ENCODE measurements around the gene ADCY4. TPM values are rescaled to one million over a fixed set of nuclear protein-coding genes. Genes with fewer than 3 reads are reported as not detected.

The ADCY4 gene
- total RNA-seq, 1 experiment from 2014 or later = 3.4 TPM

DNA sequence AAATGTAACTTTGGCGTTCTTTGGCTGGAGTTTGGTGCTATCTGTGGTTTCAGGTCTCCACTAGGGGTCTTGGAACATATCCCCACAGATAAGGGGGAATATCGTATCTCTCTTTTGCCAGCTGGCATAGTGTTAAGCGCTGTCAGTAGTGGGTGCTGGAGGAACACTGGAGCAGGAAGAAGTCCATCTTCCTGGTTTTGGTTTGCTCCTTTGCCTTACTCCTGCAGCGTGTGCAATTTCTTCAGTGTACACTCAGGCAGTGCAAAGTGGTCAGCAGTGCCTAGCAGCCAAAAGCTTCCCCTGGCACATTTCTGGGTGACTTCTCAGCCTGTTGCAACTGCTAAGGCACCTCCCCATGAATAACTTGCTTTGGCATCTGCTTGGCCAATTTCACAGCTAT lies 16.6 kb upstream of the ADCY4 start:
- CTCF ChIA-PET = interaction anchor here (1.1 kb wide), 1 partner anchor 80 kb away, joined by 3 read pairs; no protein-coding TSS in a partner anchor
- Mint-ChIP-seq H3K9me3 (ENCODE audit: low read depth, unreplicated experiment) (no peaks in the 10 kb centered on the region), H3K36me3 (ENCODE audit: insufficient read depth, unreplicated experiment) (no peaks in the 10 kb centered on the region), H3K4me1 (ENCODE audit: low read depth, unreplicated experiment) (peaks cover 20% of the 10 kb centered on the region), H3K27ac (ENCODE audit: unreplicated experiment) (no peak overlapping the region), H3K4me3 (ENCODE audit: low read depth, unreplicated experiment) (no peak overlapping the region), H3K27me3 (ENCODE audit: unreplicated experiment) (peaks cover 21% of the 10 kb centered on the region)
- intact Hi-C loops (cut with micrococcal nuclease; ENCODE audit: unreplicated experiment) = no loop called here
- no peak for DNase-seq
- no TSS peak for BruUV-seq (replicated peaks)
- TF ChIP-seq, protein P1, sequence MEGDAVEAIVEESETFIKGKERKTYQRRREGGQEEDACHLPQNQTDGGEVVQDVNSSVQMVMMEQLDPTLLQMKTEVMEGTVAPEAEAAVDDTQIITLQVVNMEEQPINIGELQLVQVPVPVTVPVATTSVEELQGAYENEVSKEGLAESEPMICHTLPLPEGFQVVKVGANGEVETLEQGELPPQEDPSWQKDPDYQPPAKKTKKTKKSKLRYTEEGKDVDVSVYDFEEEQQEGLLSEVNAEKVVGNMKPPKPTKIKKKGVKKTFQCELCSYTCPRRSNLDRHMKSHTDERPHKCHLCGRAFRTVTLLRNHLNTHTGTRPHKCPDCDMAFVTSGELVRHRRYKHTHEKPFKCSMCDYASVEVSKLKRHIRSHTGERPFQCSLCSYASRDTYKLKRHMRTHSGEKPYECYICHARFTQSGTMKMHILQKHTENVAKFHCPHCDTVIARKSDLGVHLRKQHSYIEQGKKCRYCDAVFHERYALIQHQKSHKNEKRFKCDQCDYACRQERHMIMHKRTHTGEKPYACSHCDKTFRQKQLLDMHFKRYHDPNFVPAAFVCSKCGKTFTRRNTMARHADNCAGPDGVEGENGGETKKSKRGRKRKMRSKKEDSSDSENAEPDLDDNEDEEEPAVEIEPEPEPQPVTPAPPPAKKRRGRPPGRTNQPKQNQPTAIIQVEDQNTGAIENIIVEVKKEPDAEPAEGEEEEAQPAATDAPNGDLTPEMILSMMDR (IDR thresholded peaks at IDR 0.05; ENCODE audit: unreplicated experiment) = no peak

DNA sequence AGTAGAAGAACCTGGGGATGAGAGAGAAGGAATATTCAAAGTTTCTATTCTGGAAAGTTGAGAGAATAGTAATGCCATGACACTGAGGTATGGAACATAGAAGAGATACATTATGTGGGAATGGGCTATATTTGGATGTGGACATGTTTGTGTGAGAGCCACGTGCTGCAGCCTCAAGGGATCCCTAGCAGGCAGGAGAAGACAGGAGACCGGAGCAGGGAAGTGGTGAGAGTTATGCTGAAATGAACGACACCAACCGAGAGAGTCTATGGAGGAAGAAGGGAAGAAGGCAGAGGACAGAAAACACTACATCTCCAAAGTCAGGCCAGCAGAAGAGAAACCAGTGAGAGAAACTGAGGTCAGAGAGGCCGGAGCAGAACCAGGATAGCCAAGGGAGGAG lies 14.9 kb upstream of the ADCY4 start:
- H3K27me3 Mint-ChIP-seq (ENCODE audit: unreplicated experiment) = peaks cover 21% of the 10 kb centered on the region
- DNase-seq = no peak
- TF ChIP-seq, protein P1 (IDR thresholded peaks at IDR 0.05; ENCODE audit: unreplicated experiment) = no peak
- peaks cover 20% of the 10 kb centered on the region for H3K4me1 Mint-ChIP-seq (ENCODE audit: low read depth, unreplicated experiment)
- CTCF ChIA-PET = no interaction called here
- no peak overlapping the region for H3K27ac Mint-ChIP-seq (ENCODE audit: unreplicated experiment)
- no TSS peak for BruUV-seq (replicated peaks)
- H3K9me3 Mint-ChIP-seq (ENCODE audit: low read depth, unreplicated experiment) = no peaks in the 10 kb centered on the region
- intact Hi-C loops (cut with micrococcal nuclease; ENCODE audit: unreplicated experiment) = no loop called here
- H3K4me3 Mint-ChIP-seq (ENCODE audit: low read depth, unreplicated experiment) = no peak overlapping the region
- H3K36me3 Mint-ChIP-seq (ENCODE audit: insufficient read depth, unreplicated experiment) = no peaks in the 10 kb centered on the region

DNA sequence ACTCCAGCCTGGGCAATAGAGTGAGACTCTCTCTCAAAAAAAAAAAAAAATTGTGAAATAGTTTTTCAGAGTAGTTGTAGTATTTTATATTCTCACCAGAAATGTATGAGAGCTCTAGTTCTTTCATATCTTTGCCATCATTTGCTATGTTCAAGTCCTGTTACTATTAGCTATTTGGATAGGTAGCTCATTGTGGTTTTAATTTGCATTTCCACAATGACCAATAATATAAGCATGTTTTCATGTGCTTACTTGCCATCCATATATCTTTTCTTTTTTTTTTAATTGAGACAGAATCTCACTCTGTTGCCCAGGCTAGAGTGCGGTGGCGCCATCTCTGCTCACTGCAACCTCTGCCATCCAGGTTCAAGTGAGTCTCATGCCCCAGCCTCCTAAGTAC lies 13.3 kb upstream of the ADCY4 start:
- H3K4me1 Mint-ChIP-seq (ENCODE audit: low read depth, unreplicated experiment) = peaks cover 6% of the 10 kb centered on the region
- H3K4me3 Mint-ChIP-seq (ENCODE audit: low read depth, unreplicated experiment) = no peak overlapping the region
- CTCF ChIA-PET = interaction anchor here (0.7 to 1.1 kb wide), 2 partner anchors 8 to 15 kb away, joined by 3 read pairs; no protein-coding TSS in a partner anchor
- BruUV-seq (replicated peaks) = no TSS peak
- TF ChIP-seq, protein P1 (IDR thresholded peaks at IDR 0.05; ENCODE audit: unreplicated experiment) = no peak
- no peak for DNase-seq
- no peak overlapping the region for H3K27ac Mint-ChIP-seq (ENCODE audit: unreplicated experiment)
- H3K27me3 Mint-ChIP-seq (ENCODE audit: unreplicated experiment) = peaks cover 21% of the 10 kb centered on the region
- H3K9me3 Mint-ChIP-seq (ENCODE audit: low read depth, unreplicated experiment) = no peaks in the 10 kb centered on the region
- intact Hi-C loops (cut with micrococcal nuclease; ENCODE audit: unreplicated experiment) = no loop called here
- H3K36me3 Mint-ChIP-seq (ENCODE audit: insufficient read depth, unreplicated experiment) = no peaks in the 10 kb centered on the region

DNA sequence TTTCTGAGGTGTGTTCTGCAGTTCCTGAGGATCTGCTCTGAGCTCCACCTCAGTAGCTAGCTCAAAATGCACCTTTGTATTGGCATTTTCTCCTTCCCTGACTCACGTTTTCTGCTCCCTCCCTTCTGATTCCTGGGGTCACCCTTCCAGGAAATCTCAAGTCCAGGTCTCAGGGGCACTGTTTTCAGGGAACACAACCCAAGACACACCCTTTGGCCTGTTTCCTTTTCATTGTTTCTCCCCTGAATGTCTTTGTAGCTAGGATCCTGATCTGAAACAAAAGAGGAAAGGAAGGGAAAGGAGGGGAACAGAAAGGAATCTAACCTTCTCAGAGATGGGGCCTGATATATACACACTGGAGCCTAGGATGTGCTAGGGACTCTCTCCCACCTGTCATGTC lies 12.3 kb upstream of the ADCY4 start:
- DNase-seq = no peak
- H3K27ac Mint-ChIP-seq (ENCODE audit: unreplicated experiment) = no peak overlapping the region
- no peaks in the 10 kb centered on the region for H3K4me1 Mint-ChIP-seq (ENCODE audit: low read depth, unreplicated experiment)
- intact Hi-C loops (cut with micrococcal nuclease; ENCODE audit: unreplicated experiment) = no loop called here
- no peaks in the 10 kb centered on the region for H3K36me3 Mint-ChIP-seq (ENCODE audit: insufficient read depth, unreplicated experiment)
- TF ChIP-seq, protein P1 (IDR thresholded peaks at IDR 0.05; ENCODE audit: unreplicated experiment) = no peak
- H3K27me3 Mint-ChIP-seq (ENCODE audit: unreplicated experiment) = peaks cover 21% of the 10 kb centered on the region
- CTCF ChIA-PET = interaction anchor here (1.1 kb wide), 1 partner anchor 84 kb away, joined by 5 read pairs; no protein-coding TSS in a partner anchor
- H3K4me3 Mint-ChIP-seq (ENCODE audit: low read depth, unreplicated experiment) = no peak overlapping the region
- no TSS peak for BruUV-seq (replicated peaks)
- no peaks in the 10 kb centered on the region for H3K9me3 Mint-ChIP-seq (ENCODE audit: low read depth, unreplicated experiment)
